CD4-positive, alpha-beta memory T cell (primary cell): ENCODE measurements around the gene UPK2. TPM values are rescaled to one million over a fixed set of nuclear protein-coding genes. Genes with fewer than 3 reads are reported as not detected.
A peak's percentile ranks its signal among the peaks of the same experiment; 100 is the strongest.

Experiments
- CTCF ChIA-PET: fragments of 350-600 bp; sonication (Branson Sonifier 250); formaldehyde crosslinking; loops from one replicate; lab custom pipeline; 2021; ENCODE audit warnings: inconsistent platforms; ENCODE audit not compliant: partially characterized antibody; lab: Charles Lee
- POLR2A ChIA-PET: fragments of 350-600 bp; sonication (Branson Sonifier 250); formaldehyde crosslinking; loops from one replicate; lab custom pipeline; 2021; ENCODE audit not compliant: partially characterized antibody; lab: Charles Lee
- DNase-seq, 5 donors: peaks; one replicate each; pipeline versions ENCODE4 v3.0.0 to v3.0.0-alpha.2; 2020 to 2022; ENCODE audit warnings: mixed read lengths in 1 of 5
- H3K27ac ChIP-seq: one replicate; pipeline ENCODE4 v1.7.0; 2013; ENCODE audit warnings: low read depth, low read length
- H3K27me3 ChIP-seq: 2 replicates; pipeline ENCODE4 v1.7.0; 2013; ENCODE audit warnings: mild to moderate bottlenecking, low read length, moderate library complexity; ENCODE audit not compliant: insufficient read depth
- H3K36me3 ChIP-seq: 2 replicates; pipeline ENCODE4 v1.7.0; 2013; ENCODE audit warnings: mild to moderate bottlenecking, low read length, moderate library complexity; ENCODE audit not compliant: insufficient read depth
- H3K4me1 ChIP-seq: 2 replicates; pipeline ENCODE4 v1.7.0; 2013; ENCODE audit warnings: mild to moderate bottlenecking, low read length, moderate library complexity; ENCODE audit not compliant: insufficient read depth
- H3K4me3 ChIP-seq, 2 donors: one replicate each; pipeline ENCODE4 v1.7.0; 2013; ENCODE audit warnings: low read length in 2 of 2, mild to moderate bottlenecking in 1 of 2
- H3K9me3 ChIP-seq, 2 donors: one replicate each; pipeline ENCODE4 v1.7.0; 2013; ENCODE audit warnings: low read length in 2 of 2, control low read depth in 1 of 2; ENCODE audit not compliant: control insufficient read depth in 1 of 2
- H3K27ac Mint-ChIP-seq, 7 donors: one replicate each; pipeline ENCODE4 v1.8.0; 2020 to 2021; ENCODE audit warnings: mixed read lengths in 7 of 7, mild to moderate bottlenecking in 6 of 7, inconsistent platforms in 3 of 7, moderate library complexity in 3 of 7
- H3K27me3 Mint-ChIP-seq, 2 donors: one replicate each; pipeline ENCODE4 v1.8.0; 2020 to 2021; ENCODE audit warnings: mixed read lengths in 2 of 2
- H3K36me3 Mint-ChIP-seq, 2 donors: one replicate each; pipeline ENCODE4 v1.8.0; 2020 to 2021; ENCODE audit warnings: mixed read lengths in 2 of 2, inconsistent platforms in 1 of 2, mild to moderate bottlenecking in 1 of 2
- H3K4me1 Mint-ChIP-seq, 4 donors: one replicate each; pipeline ENCODE4 v1.8.0; 2020 to 2021; ENCODE audit warnings: mixed read lengths in 4 of 4, mild to moderate bottlenecking in 1 of 4
- H3K4me3 Mint-ChIP-seq, 8 donors: one replicate each; pipeline ENCODE4 v1.8.0; 2020 to 2021; ENCODE audit warnings: mixed read lengths in 8 of 8, mild to moderate bottlenecking in 7 of 8, moderate library complexity in 6 of 8, inconsistent platforms in 3 of 8
- H3K9me3 Mint-ChIP-seq, 8 donors: one replicate each; pipeline ENCODE4 v1.8.0; 2020 to 2021; ENCODE audit warnings: mixed read lengths in 8 of 8, mild to moderate bottlenecking in 5 of 8, inconsistent platforms in 3 of 8, moderate library complexity in 1 of 8
- intact Hi-C: fragments of 100-400 bp; cut with micrococcal nuclease; formaldehyde crosslinking; loops from one replicate; pipeline ENCODE4 v1.15.1; 2023
- polyA plus RNA-seq, 2 donors: library from polyadenylated mRNA; unstranded; fragments of 300-500 nt; fragmentation: Illumina TruSeq; gene quantifications; one replicate each; pipeline ENCODE4 v1.2.3, GENCODE V29; 2021
- total RNA-seq, 2 experiments: library from RNA; stranded (reverse); gene quantifications; one replicate each; pipeline ENCODE4 v1.2.3, GENCODE V29; 2021

The UPK2 gene
- total and polyA plus RNA-seq, 4 experiments from 2014 or later, result not detected

DNA sequence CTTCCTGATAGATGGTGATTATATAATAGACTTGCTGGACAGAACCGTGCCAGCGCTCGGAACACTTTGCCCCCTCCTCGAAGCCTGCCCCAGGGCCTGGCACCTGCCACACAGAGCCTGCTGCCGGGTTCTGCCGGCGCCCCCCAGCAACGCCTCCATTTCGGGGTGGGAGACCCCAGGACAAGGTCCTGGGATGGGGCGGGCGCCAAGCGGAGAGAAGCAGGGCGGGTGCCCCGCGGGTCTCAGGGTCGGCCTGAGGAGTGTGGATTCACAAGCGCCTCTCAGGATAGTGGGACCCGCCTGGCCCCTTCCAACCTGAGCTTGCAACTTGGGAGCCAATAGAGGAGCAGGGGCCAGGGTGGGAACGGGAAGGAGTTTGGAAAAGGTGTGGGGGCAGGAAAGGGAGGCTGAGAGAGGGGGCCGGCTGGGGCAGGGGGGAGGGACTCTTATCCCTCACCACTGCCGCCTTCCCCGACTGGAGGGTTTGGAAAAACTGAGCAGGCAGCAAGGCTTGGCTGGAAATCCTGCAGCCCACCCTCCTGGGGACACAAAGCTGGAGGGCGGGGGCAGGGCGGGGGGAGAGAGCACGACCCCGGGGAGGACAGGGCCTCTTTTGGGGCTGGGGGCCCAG is 27.1 kb upstream of the UPK2 start:
- ChIA-PET POLR2A (interaction anchor here (0.7 to 5.0 kb wide), 13 partner anchors 11 to 982 kb away, joined by 3 to 40 read pairs (median 3); partner anchors contain the start of genes CENATAC and VPS11), CTCF (interaction anchor here (1.3 to 3.6 kb wide), 9 partner anchors 11 to 237 kb away, joined by 4 to 33 read pairs (median 11); partner anchors contain the start of genes DDX6 and UPK2)
- DNase-seq, result peak in 1 of 5 donors; percentile 47
- H3K4me3 Mint-ChIP-seq, result peak overlapping the region; percentile 85 to 97 (median 94)
- peaks cover 0 to 6% (median 1%) of the 10 kb centered on the region in 8 donors for H3K9me3 Mint-ChIP-seq
- peaks cover 1 to 2% of the 10 kb centered on the region in 2 donors for H3K27me3 Mint-ChIP-seq
- Histone ChIP-seq H3K27me3 (no peaks in the 10 kb centered on the region), H3K27ac (peak overlapping the region; percentile 99), H3K4me3 (peak overlapping the region; percentile 89 to 97), H3K36me3 (no peaks in the 10 kb centered on the region), H3K4me1 (peaks cover 36% of the 10 kb centered on the region), H3K9me3 (no peaks in the 10 kb centered on the region)
- H3K4me1 Mint-ChIP-seq, result peaks cover 26 to 58% (median 34%) of the 10 kb centered on the region in 4 donors
- peaks cover 4 to 37% of the 10 kb centered on the region in 2 donors for H3K36me3 Mint-ChIP-seq
- H3K27ac Mint-ChIP-seq, result peak overlapping the region; percentile 98 to 100 (median 100)
- intact Hi-C loops, result loop anchor here (1.0 to 5.0 kb wide), 7 partner anchors 15 to 168 kb away; partner anchors contain the start of genes RPS25, SLC37A4 and TRAPPC4

DNA sequence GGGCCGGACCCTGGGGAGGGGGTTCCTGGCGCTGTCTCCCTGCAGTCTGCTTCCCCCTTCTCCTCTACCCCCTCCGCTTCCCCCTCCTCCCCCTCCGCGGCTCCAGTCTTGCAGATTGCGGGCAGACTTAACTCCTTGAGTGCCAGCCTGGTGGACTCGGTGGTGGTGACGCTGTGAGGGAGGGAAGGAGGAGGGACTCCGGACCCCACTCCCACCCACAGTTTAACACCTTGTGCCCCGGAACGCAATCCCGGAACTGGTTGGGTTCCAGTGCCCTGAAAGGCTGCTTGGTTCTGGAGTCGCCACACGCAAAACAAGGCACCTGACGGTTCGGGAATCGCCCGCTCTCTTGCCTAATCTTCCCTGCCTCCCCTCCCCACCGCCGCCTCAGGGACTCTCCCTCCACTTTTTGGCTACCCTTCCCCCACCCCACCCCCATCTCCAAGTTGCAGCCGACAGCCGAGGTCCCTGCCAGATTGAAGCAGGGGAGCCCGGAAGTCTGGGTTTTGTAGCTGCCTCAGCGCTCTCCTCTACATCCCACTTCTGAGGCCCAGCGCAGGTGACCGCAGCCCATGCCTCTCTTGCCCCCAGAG is 26.5 kb upstream of the UPK2 start:
- H3K27ac Mint-ChIP-seq, result peak overlapping the region; percentile 97 to 100 (median 98)
- peaks cover 0 to 31% of the 10 kb centered on the region in 2 donors for H3K36me3 Mint-ChIP-seq
- H3K4me1 Mint-ChIP-seq, result peaks cover 26 to 52% (median 34%) of the 10 kb centered on the region in 4 donors

DNA sequence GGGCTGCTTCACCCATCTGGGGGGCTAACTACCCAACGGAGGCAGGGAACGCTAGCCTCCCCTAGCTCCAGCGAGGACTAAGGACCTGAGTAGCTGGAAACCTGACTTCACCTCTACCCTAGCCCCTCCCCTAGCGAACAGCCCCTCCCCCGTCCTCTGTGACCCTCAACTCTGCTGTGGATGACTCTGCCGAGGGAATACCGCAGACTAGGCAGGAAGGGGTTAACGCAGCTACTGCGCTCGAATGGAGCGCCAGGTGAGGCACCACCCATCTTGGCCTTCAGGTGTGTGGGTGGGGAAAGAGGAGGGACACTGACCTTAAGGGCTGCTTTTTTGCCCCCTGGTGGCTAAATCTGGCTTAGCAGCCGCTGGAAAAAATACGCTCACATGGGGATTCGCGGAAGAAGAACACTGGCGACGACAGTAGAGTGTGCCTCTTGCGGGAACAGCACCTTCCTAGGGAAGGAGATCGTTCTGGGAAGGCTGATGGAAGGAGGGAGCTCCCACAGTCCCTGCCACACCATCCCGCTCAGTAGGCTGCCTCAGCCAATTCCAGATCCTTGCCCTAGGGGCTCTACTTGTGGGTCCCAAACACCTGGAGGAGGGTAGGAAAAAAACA is 25.9 kb upstream of the UPK2 start:
- H3K4me1 Mint-ChIP-seq, result peaks cover 26 to 51% (median 34%) of the 10 kb centered on the region in 4 donors
- Histone ChIP-seq H3K36me3 (no peaks in the 10 kb centered on the region), H3K4me1 (peaks cover 36% of the 10 kb centered on the region), H3K4me3 (peak overlapping the region; percentile 89 to 97), H3K9me3 (no peaks in the 10 kb centered on the region), H3K27ac (peak overlapping the region; percentile 99), H3K27me3 (no peaks in the 10 kb centered on the region)
- DNase-seq, result peak; percentile 82 to 93 (median 85)
- H3K36me3 Mint-ChIP-seq, result peaks cover 0 to 26% of the 10 kb centered on the region in 2 donors
- intact Hi-C loops, result loop anchor here (1.0 kb wide), 4 partner anchors 23 to 271 kb away; partner anchors contain the start of gene UPK2
- H3K9me3 Mint-ChIP-seq, result peaks cover 0 to 6% (median 1%) of the 10 kb centered on the region in 8 donors
- H3K27ac Mint-ChIP-seq, result peak overlapping the region; percentile 97 to 100 (median 98)
- ChIA-PET POLR2A (interaction anchor here (0.8 to 5.0 kb wide), 14 partner anchors 9 to 242 kb away, joined by 3 to 40 read pairs (median 4); partner anchors contain the start of genes CENATAC and VPS11), CTCF (interaction anchor here (0.7 to 3.6 kb wide), 34 partner anchors 9 to 244 kb away, joined by 3 to 33 read pairs (median 5); partner anchors contain the start of genes CXCR5, DDX6, TRAPPC4 and UPK2)
- H3K27me3 Mint-ChIP-seq, result peaks cover 1 to 2% of the 10 kb centered on the region in 2 donors
- H3K4me3 Mint-ChIP-seq, result peak overlapping the region; percentile 85 to 97 (median 94)

More for the DNA sequence above, 26.5 kb upstream of the UPK2 start:
- ChIA-PET POLR2A (interaction anchor here (0.8 to 5.0 kb wide), 17 partner anchors 10 to 241 kb away, joined by 3 to 40 read pairs (median 3); partner anchors contain the start of genes CENATAC and VPS11), CTCF (interaction anchor here (0.7 to 3.6 kb wide), 29 partner anchors 10 to 243 kb away, joined by 3 to 33 read pairs (median 5); partner anchors contain the start of genes CXCR5, DDX6, TRAPPC4 and UPK2)
- intact Hi-C loops, result loop anchor here (1.0 to 5.0 kb wide), 7 partner anchors 22 to 270 kb away; partner anchors contain the start of genes RPS25, TRAPPC4 and UPK2
- DNase-seq, result peak; percentile 79 to 94 (median 83)
- peak overlapping the region; percentile 85 to 97 (median 94) for H3K4me3 Mint-ChIP-seq
- no peaks in the 10 kb centered on the region for H3K36me3 ChIP-seq
- no peaks in the 10 kb centered on the region for H3K9me3 ChIP-seq
- H3K4me1 ChIP-seq, result peaks cover 36% of the 10 kb centered on the region
- H3K9me3 Mint-ChIP-seq, result peaks cover 0 to 6% (median 1%) of the 10 kb centered on the region in 8 donors
- H3K27me3 Mint-ChIP-seq, result peaks cover 1 to 2% of the 10 kb centered on the region in 2 donors
- peak overlapping the region; percentile 89 to 97 for H3K4me3 ChIP-seq
- peak overlapping the region; percentile 99 for H3K27ac ChIP-seq
- no peaks in the 10 kb centered on the region for H3K27me3 ChIP-seq

DNA sequence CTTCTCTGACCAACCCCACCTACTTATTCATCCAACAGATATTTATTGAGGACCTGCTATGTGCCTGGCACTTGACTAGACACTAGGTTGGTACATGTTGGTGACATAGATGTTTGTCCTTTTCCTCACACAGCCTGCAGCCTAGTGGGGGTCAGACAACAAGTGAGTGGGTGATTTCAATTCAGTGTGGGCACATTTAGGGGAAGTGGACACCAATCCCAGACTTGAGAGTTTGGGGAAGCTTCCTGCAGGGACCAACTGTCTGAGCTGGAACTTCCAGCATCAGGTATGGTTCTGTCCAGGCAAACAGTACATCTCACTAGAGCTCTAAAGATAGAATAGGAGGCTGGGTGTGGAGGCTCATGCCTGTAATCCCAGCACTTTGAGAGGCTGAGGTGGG is 24.5 kb upstream of the UPK2 start:
- Mint-ChIP-seq H3K4me1 (peaks cover 22 to 45% (median 29%) of the 10 kb centered on the region in 4 donors), H3K27ac (peak overlapping the region; percentile 41 to 100 (median 98)), H3K27me3 (no peaks in the 10 kb centered on the region), H3K9me3 (peaks cover 0 to 3% (median 0%) of the 10 kb centered on the region in 8 donors), H3K4me3 (peak overlapping the region in 1 of 8 donors; percentile 10), H3K36me3 (peaks cover 0 to 19% of the 10 kb centered on the region in 2 donors)
- POLR2A ChIA-PET, result interaction anchor here (2.2 to 5.0 kb wide), 4 partner anchors 8 to 239 kb away, joined by 11 to 40 read pairs (median 28); no protein-coding TSS in a partner anchor
- Histone ChIP-seq H3K36me3 (no peaks in the 10 kb centered on the region), H3K4me1 (peaks cover 29% of the 10 kb centered on the region), H3K4me3 (no peak overlapping the region), H3K27ac (peak overlapping the region; percentile 99), H3K27me3 (no peaks in the 10 kb centered on the region), H3K9me3 (no peaks in the 10 kb centered on the region)
- intact Hi-C loops, result no loop called here
- CTCF ChIA-PET, result interaction anchor here (0.8 to 3.6 kb wide), 8 partner anchors 8 to 242 kb away, joined by 3 to 33 read pairs (median 9); partner anchors contain the start of genes DDX6 and UPK2
- no peak for DNase-seq

DNA sequence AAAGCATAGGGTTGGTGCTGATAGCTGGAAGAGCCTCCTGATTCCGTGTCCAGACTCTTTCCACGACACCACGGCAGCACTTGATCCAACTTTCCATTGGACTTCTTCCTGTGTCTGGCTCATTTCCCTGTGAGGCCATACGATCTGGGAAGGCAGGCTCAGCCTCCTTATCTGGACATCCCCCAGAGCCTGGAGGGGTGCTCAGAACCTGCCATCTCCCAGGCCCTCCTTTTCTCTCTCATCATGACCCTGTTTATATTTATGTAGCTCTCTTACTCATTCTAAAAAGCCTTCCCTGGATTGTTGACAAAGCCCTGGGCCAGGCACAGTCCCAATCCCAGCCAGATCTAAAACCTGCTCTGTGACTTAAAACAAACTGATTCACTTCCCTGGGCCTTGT is 22.6 kb upstream of the UPK2 start:
- intact Hi-C loops, result no loop called here
- CTCF ChIA-PET, result interaction anchor here (1.0 to 1.5 kb wide), 4 partner anchors 9 to 244 kb away, joined by 3 to 5 read pairs (median 3); partner anchors contain the start of gene DDX6
- peak overlapping the region in 1 of 8 donors; percentile 21 for H3K4me3 Mint-ChIP-seq

DNA sequence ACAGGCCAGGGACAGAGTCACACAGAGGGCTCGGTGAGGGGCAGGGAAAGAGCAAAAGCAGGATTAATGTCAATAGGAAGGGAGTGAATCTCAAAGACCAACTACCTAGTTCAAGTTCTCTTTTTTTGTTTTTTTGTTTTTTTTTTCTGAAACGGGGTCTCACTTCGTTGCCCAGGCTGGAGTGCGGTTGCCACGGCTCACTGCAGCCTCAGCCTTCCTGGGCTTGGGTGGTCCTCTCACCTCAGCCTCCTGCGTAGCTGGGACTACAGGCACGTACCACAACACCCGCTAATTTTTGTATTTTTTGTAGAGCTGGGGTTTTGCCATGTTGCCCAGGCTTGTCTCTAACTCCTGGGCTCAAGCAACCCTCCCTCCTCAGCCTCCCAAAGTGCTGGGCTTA is 20.7 kb upstream of the UPK2 start:
- peaks cover 0 to 1% of the 10 kb centered on the region in 2 donors for H3K27me3 Mint-ChIP-seq
- no peaks in the 10 kb centered on the region for H3K36me3 Mint-ChIP-seq
- ChIA-PET POLR2A (interaction anchor here (0.7 to 1.1 kb wide), 2 partner anchors 9 kb away, joined by 3 read pairs; no protein-coding TSS in a partner anchor), CTCF (interaction anchor here (1.2 kb wide), 1 partner anchor 21 kb away, joined by 4 read pairs; the partner anchor contains the start of gene UPK2)
- peaks cover 24% of the 10 kb centered on the region for H3K4me1 ChIP-seq
- no peak overlapping the region for H3K4me3 Mint-ChIP-seq
- no peaks in the 10 kb centered on the region for H3K27me3 ChIP-seq
- no peaks in the 10 kb centered on the region for H3K9me3 ChIP-seq
- no peaks in the 10 kb centered on the region for H3K36me3 ChIP-seq
- peaks cover 22 to 34% (median 28%) of the 10 kb centered on the region in 4 donors for H3K4me1 Mint-ChIP-seq
- no peak for DNase-seq
- H3K27ac ChIP-seq, result no peak overlapping the region
- intact Hi-C loops, result no loop called here
- H3K4me3 ChIP-seq, result no peak overlapping the region
- no peak overlapping the region for H3K27ac Mint-ChIP-seq
- H3K9me3 Mint-ChIP-seq, result peaks cover 0 to 1% (median 0%) of the 10 kb centered on the region in 8 donors

More for the DNA sequence above, 22.6 kb upstream of the UPK2 start:
- Mint-ChIP-seq H3K4me1 (peaks cover 11 to 28% (median 16%) of the 10 kb centered on the region in 4 donors), H3K36me3 (peaks cover 0 to 12% of the 10 kb centered on the region in 2 donors), H3K27me3 (peaks cover 0 to under 1% of the 10 kb centered on the region in 2 donors), H3K27ac (peak overlapping the region in 6 of 7 donors; percentile 54 to 89 (median 64)), H3K9me3 (peaks cover 0 to 1% (median 0%) of the 10 kb centered on the region in 8 donors)
- H3K9me3 ChIP-seq, result no peaks in the 10 kb centered on the region
- H3K4me1 ChIP-seq, result peaks cover 14% of the 10 kb centered on the region
- POLR2A ChIA-PET, result interaction anchor here (0.6 kb wide), 1 partner anchor 10 kb away, joined by 3 read pairs; no protein-coding TSS in a partner anchor
- no peak overlapping the region for H3K27ac ChIP-seq
- no peak for DNase-seq
- H3K4me3 ChIP-seq, result no peak overlapping the region
- H3K27me3 ChIP-seq, result no peaks in the 10 kb centered on the region
- no peaks in the 10 kb centered on the region for H3K36me3 ChIP-seq
